H7 (cell line): ENCODE data around the gene GALNT10. TPM values are rescaled to one million over a fixed set of nuclear protein-coding genes. Genes with fewer than 3 reads are reported as not detected.

Experiments
- DNase-seq: peaks from one replicate; pipeline ENCODE4 v3.0.0; 2012
- H3K27me3 ChIP-seq: 2 replicates; pipeline ENCODE4 v1.6.0; 2011; ENCODE audit warnings: mild to moderate bottlenecking, low read length; ENCODE audit not compliant: control insufficient read depth, insufficient read depth
- H3K36me3 ChIP-seq: replicated peaks from 2 replicates; pipeline ENCODE4 v1.5.1; 2011; ENCODE audit warnings: low read length; ENCODE audit not compliant: control insufficient read depth, insufficient read depth
- H3K4me3 ChIP-seq: 2 replicates; pipeline ENCODE4 v1.5.1; 2011; ENCODE audit warnings: low read depth, mild to moderate bottlenecking, control low read depth, low read length, moderate library complexity; ENCODE audit not compliant: insufficient read depth
- total RNA-seq: library from RNA; depleted of rRNA; stranded (reverse); fragments of >200 nt; shearing (Covaris generic); gene quantifications from 2 replicates; pipeline ENCODE4 v1.2.3, GENCODE V29; 2014

Gene GALNT10
- total RNA-seq, 1 experiment from 2014 or later: 13.8 TPM

GRCh38 chr5:154447089-154447725, 256.7 kb downstream of the GALNT10 start:
- peaks cover 4% of the 10 kb centered on the region for H3K36me3 ChIP-seq
- peak; percentile 58 for DNase-seq
- H3K27me3 ChIP-seq: peaks cover 2% of the 10 kb centered on the region; the same call in 1 of the 2 replicates
- peak overlapping the region; percentile 75 for H3K4me3 ChIP-seq

- Histone ChIP-seq H3K4me3 (no peak overlapping the region), H3K27me3 (peaks cover 2% of the 10 kb centered on the region; the same call in 1 of the 2 replicates), H3K36me3 (peaks cover 6% of the 10 kb centered on the region)
- DNase-seq: no peak
Measured at GRCh38 chr5:154449786-154450185, 259.3 kb downstream of the GALNT10 start.

- H3K36me3 ChIP-seq: peaks cover 16% of the 10 kb centered on the region
- H3K27me3 ChIP-seq: peaks cover 1% of the 10 kb centered on the region; the same call in 1 of the 2 replicates
- no peak overlapping the region for H3K4me3 ChIP-seq
- no peak for DNase-seq
Measured at GRCh38 chr5:154451957-154452356, 261.4 kb downstream of the GALNT10 start.

GRCh38 chr5:154455585-154455984, 265.1 kb downstream of the GALNT10 start:
- Histone ChIP-seq H3K36me3 (peaks cover 16% of the 10 kb centered on the region), H3K4me3 (no peak overlapping the region), H3K27me3 (no peaks in the 10 kb centered on the region)
- no peak for DNase-seq

GRCh38 chr5:154456540-154456939, 266.0 kb downstream of the GALNT10 start:
- Histone ChIP-seq H3K27me3 (no peaks in the 10 kb centered on the region), H3K36me3 (peaks cover 14% of the 10 kb centered on the region), H3K4me3 (no peak overlapping the region)
- DNase-seq: no peak

GRCh38 chr5:154459015-154459414, 268.5 kb downstream of the GALNT10 start:
- Histone ChIP-seq H3K27me3 (no peaks in the 10 kb centered on the region), H3K4me3 (no peak overlapping the region), H3K36me3 (peaks cover 9% of the 10 kb centered on the region)
- DNase-seq: no peak

- DNase-seq: no peak
- Histone ChIP-seq H3K4me3 (no peak overlapping the region), H3K36me3 (peaks cover 9% of the 10 kb centered on the region), H3K27me3 (no peaks in the 10 kb centered on the region)
Measured at GRCh38 chr5:154460172-154460571, 269.6 kb downstream of the GALNT10 start.

- Histone ChIP-seq H3K4me3 (no peak overlapping the region), H3K36me3 (peaks cover 3% of the 10 kb centered on the region), H3K27me3 (peaks cover 5% of the 10 kb centered on the region)
- DNase-seq: no peak
Measured at GRCh38 chr5:154461531-154461930, 271.0 kb downstream of the GALNT10 start.

- peaks cover 24% of the 10 kb centered on the region for H3K27me3 ChIP-seq
- no peak overlapping the region for H3K4me3 ChIP-seq
- DNase-seq: no peak
- no peaks in the 10 kb centered on the region for H3K36me3 ChIP-seq
Measured at GRCh38 chr5:154464438-154464837, 273.9 kb downstream of the GALNT10 start.

- DNase-seq: no peak
- H3K36me3 ChIP-seq: no peaks in the 10 kb centered on the region
- H3K4me3 ChIP-seq: no peak overlapping the region
- peaks cover 31% of the 10 kb centered on the region for H3K27me3 ChIP-seq
Measured at GRCh38 chr5:154465169-154465568, 274.6 kb downstream of the GALNT10 start.

GRCh38 chr5:154466147-154466546, 275.6 kb downstream of the GALNT10 start:
- Histone ChIP-seq H3K27me3 (peaks cover 41% of the 10 kb centered on the region), H3K4me3 (no peak overlapping the region), H3K36me3 (no peaks in the 10 kb centered on the region)
- no peak for DNase-seq

- no peak for DNase-seq
- H3K27me3 ChIP-seq: peaks cover 46% of the 10 kb centered on the region
- H3K36me3 ChIP-seq: no peaks in the 10 kb centered on the region
- H3K4me3 ChIP-seq: no peak overlapping the region
Measured at GRCh38 chr5:154466671-154467070, 276.1 kb downstream of the GALNT10 start.

GRCh38 chr5:154467655-154468354, 277.3 kb downstream of the GALNT10 start:
- peak; percentile 92 for DNase-seq
- H3K36me3 ChIP-seq: no peaks in the 10 kb centered on the region
- no peak overlapping the region for H3K4me3 ChIP-seq
- peaks cover 58% of the 10 kb centered on the region for H3K27me3 ChIP-seq

GRCh38 chr5:154470137-154470536, 279.6 kb downstream of the GALNT10 start:
- no peak overlapping the region for H3K4me3 ChIP-seq
- no peaks in the 10 kb centered on the region for H3K36me3 ChIP-seq
- peaks cover 81% of the 10 kb centered on the region for H3K27me3 ChIP-seq
- no peak for DNase-seq
